Stimulated activated naive B cell treated with anti-CD40 and anti-IgM and Interleukin-4, amounts not matched to agents 10 μg/mL and 1 μg/mL and 100 μg/mL, for 72 hours (primary cell): Measurements from ENCODE around the gene ATP1B2.

Source experiments
- ATAC-seq, 2 donors: fragments of 150-1000 bp; cut with Tn5 transposase; replicated peaks; 2 replicates each; pipeline ENCODE4 v1.10.0; 2021; ENCODE audit warnings: moderate library complexity in 1 of 2
- DNase-seq: peaks from one replicate; pipeline ENCODE4 v3.0.0; 2021
- H3K27ac Mint-ChIP-seq: one replicate; pipeline ENCODE4 v1.8.0; 2022; ENCODE audit warnings: mild to moderate bottlenecking, mixed read lengths
- H3K27me3 Mint-ChIP-seq, 2 donors: one replicate each; pipeline ENCODE4 v1.8.0; 2022; ENCODE audit warnings: mixed read lengths in 2 of 2
- H3K36me3 Mint-ChIP-seq, 2 donors: one replicate each; pipeline ENCODE4 v1.8.0; 2022; ENCODE audit warnings: mixed read lengths in 2 of 2, mild to moderate bottlenecking in 1 of 2
- H3K4me1 Mint-ChIP-seq, 2 donors: one replicate each; pipeline ENCODE4 v1.8.0; 2022; ENCODE audit warnings: mixed read lengths in 2 of 2, mild to moderate bottlenecking in 1 of 2
- H3K4me3 Mint-ChIP-seq, 2 donors: one replicate each; pipeline ENCODE4 v1.8.0; 2022; ENCODE audit warnings: mild to moderate bottlenecking in 2 of 2, mixed read lengths in 2 of 2, moderate library complexity in 1 of 2
- H3K9me3 Mint-ChIP-seq, 2 donors: one replicate each; pipeline ENCODE4 v1.8.0; 2022; ENCODE audit warnings: mixed read lengths in 2 of 2, mild to moderate bottlenecking in 1 of 2

ATP1B2 gene

GRCh38 chr17:7685533-7686221 lies 35.0 kb downstream of the ATP1B2 start:
- Mint-ChIP-seq H3K4me3 (peak overlapping the region; percentile 88 to 91), H3K4me1 (peaks cover 23 to 46% of the 10 kb centered on the region in 2 donors), H3K27me3 (no peaks in the 10 kb centered on the region), H3K9me3 (no peaks in the 10 kb centered on the region), H3K27ac (peak overlapping the region; percentile 99), H3K36me3 (peaks cover 14 to 32% of the 10 kb centered on the region in 2 donors)
- ATAC-seq: peak; percentile 70 to 74
- DNase-seq: peak; percentile 87

- Mint-ChIP-seq H3K4me1 (peaks cover 25 to 46% of the 10 kb centered on the region in 2 donors), H3K4me3 (peak overlapping the region; percentile 88 to 91), H3K27ac (peak overlapping the region; percentile 99), H3K36me3 (peaks cover 14 to 38% of the 10 kb centered on the region in 2 donors), H3K27me3 (no peaks in the 10 kb centered on the region), H3K9me3 (no peaks in the 10 kb centered on the region)
- ATAC-seq (peak; percentile 48 to 61), DNase-seq (peak; percentile 82)
These were observed 35.7 kb downstream of the ATP1B2 start for GRCh38 chr17:7686222-7687071.

GRCh38 chr17:7687072-7687907 lies 36.6 kb downstream of the ATP1B2 start, which contains the start of gene TP53:
Gene TP53 (minus strand): TSS chr17:7687490. CDS start chr17:7676594, 10,896 bp downstream.
- Mint-ChIP-seq H3K4me1 (peaks cover 25 to 44% of the 10 kb centered on the region in 2 donors), H3K36me3 (peaks cover 18 to 44% of the 10 kb centered on the region in 2 donors), H3K27ac (peak within 1 kb of the TSS; percentile 99), H3K9me3 (no peaks in the 10 kb centered on the region), H3K27me3 (no peaks in the 10 kb centered on the region), H3K4me3 (peak within 1 kb of the TSS; percentile 88 to 91)
- ATAC-seq (peak; percentile 53 to 58), DNase-seq (peak; percentile 89)

- peaks cover 24 to 41% of the 10 kb centered on the region in 2 donors for H3K4me1 Mint-ChIP-seq
- H3K27ac Mint-ChIP-seq: peak within 1 kb of the TSS; percentile 99
- no peaks in the 10 kb centered on the region for H3K27me3 Mint-ChIP-seq
- peak; percentile 83 to 84 for ATAC-seq
- H3K36me3 Mint-ChIP-seq: peaks cover 25 to 51% of the 10 kb centered on the region in 2 donors
- no peaks in the 10 kb centered on the region for H3K9me3 Mint-ChIP-seq
- peak within 1 kb of the TSS; percentile 88 to 91 for H3K4me3 Mint-ChIP-seq
- DNase-seq: peak; percentile 95
These were observed 37.4 kb downstream of the ATP1B2 start, which contains the start of gene WRAP53 for GRCh38 chr17:7687908-7688807. Gene WRAP53 (plus strand): TSS chr17:7688477. CDS start chr17:7688649, 172 bp downstream.

GRCh38 chr17:7688808-7689316 lies 38.1 kb downstream of the ATP1B2 start:
- Mint-ChIP-seq H3K4me3 (peak overlapping the region; percentile 88 to 91), H3K27ac (peak overlapping the region; percentile 99), H3K36me3 (peaks cover 28 to 51% of the 10 kb centered on the region in 2 donors), H3K27me3 (no peaks in the 10 kb centered on the region), H3K9me3 (no peaks in the 10 kb centered on the region), H3K4me1 (peaks cover 23 to 37% of the 10 kb centered on the region in 2 donors)
- no peak for ATAC-seq
- DNase-seq: no peak

GRCh38 chr17:7695586-7695985 lies 44.9 kb downstream of the ATP1B2 start:
- H3K27ac Mint-ChIP-seq: no peak overlapping the region
- H3K4me3 Mint-ChIP-seq: no peak overlapping the region
- no peaks in the 10 kb centered on the region for H3K9me3 Mint-ChIP-seq
- DNase-seq (no peak), ATAC-seq (no peak)
- H3K27me3 Mint-ChIP-seq: no peaks in the 10 kb centered on the region
- peaks cover 40 to 62% of the 10 kb centered on the region in 2 donors for H3K36me3 Mint-ChIP-seq
- peaks cover 0 to 2% of the 10 kb centered on the region in 2 donors for H3K4me1 Mint-ChIP-seq

- Mint-ChIP-seq H3K27me3 (peaks cover 11 to 12% of the 10 kb centered on the region in 2 donors), H3K9me3 (no peaks in the 10 kb centered on the region), H3K4me3 (no peak overlapping the region), H3K36me3 (peaks cover 52 to 69% of the 10 kb centered on the region in 2 donors), H3K27ac (no peak overlapping the region), H3K4me1 (no peaks in the 10 kb centered on the region)
- no peak for ATAC-seq
- DNase-seq: no peak
These were observed 47.3 kb downstream of the ATP1B2 start for GRCh38 chr17:7697828-7698588.

GRCh38 chr17:7700510-7700909 lies 49.8 kb downstream of the ATP1B2 start:
- H3K36me3 Mint-ChIP-seq: peaks cover 54 to 72% of the 10 kb centered on the region in 2 donors

GRCh38 chr17:7701681-7702080 lies 51.0 kb downstream of the ATP1B2 start:
- peaks cover 44 to 62% of the 10 kb centered on the region in 2 donors for H3K36me3 Mint-ChIP-seq
- H3K4me1 Mint-ChIP-seq: peaks cover 18 to 28% of the 10 kb centered on the region in 2 donors
- peaks cover 43 to 44% of the 10 kb centered on the region in 2 donors for H3K27me3 Mint-ChIP-seq
- no peak overlapping the region for H3K27ac Mint-ChIP-seq
- DNase-seq (no peak), ATAC-seq (no peak)
- no peaks in the 10 kb centered on the region for H3K9me3 Mint-ChIP-seq
- no peak overlapping the region for H3K4me3 Mint-ChIP-seq

More at GRCh38 chr17:7700510-7700909, 49.8 kb downstream of the ATP1B2 start:
- Mint-ChIP-seq H3K4me1 (peaks cover 12 to 18% of the 10 kb centered on the region in 2 donors), H3K27ac (no peak overlapping the region), H3K27me3 (peaks cover 32% of the 10 kb centered on the region in 2 donors), H3K4me3 (no peak overlapping the region), H3K9me3 (no peaks in the 10 kb centered on the region)
- ATAC-seq (no peak), DNase-seq (no peak)

- ATAC-seq: no peak
- Mint-ChIP-seq H3K36me3 (peaks cover 38 to 52% of the 10 kb centered on the region in 2 donors), H3K4me3 (no peak overlapping the region), H3K27me3 (peaks cover 52 to 55% of the 10 kb centered on the region in 2 donors), H3K27ac (no peak overlapping the region), H3K9me3 (no peaks in the 10 kb centered on the region), H3K4me1 (peaks cover 18 to 28% of the 10 kb centered on the region in 2 donors)
- DNase-seq: no peak
These were observed 52.0 kb downstream of the ATP1B2 start for GRCh38 chr17:7702776-7703175.

GRCh38 chr17:7703584-7704479 lies 53.1 kb downstream of the ATP1B2 start:
- DNase-seq (no peak), ATAC-seq (peak in 1 of 2 donors; percentile 45)
- H3K36me3 Mint-ChIP-seq: peaks cover 34 to 47% of the 10 kb centered on the region in 2 donors
- peak overlapping the region in 1 of 2 donors; percentile 81 for H3K4me3 Mint-ChIP-seq
- H3K27ac Mint-ChIP-seq: peak overlapping the region; percentile 14
- peaks cover 18 to 28% of the 10 kb centered on the region in 2 donors for H3K4me1 Mint-ChIP-seq
- H3K27me3 Mint-ChIP-seq: peaks cover 61 to 62% of the 10 kb centered on the region in 2 donors
- no peaks in the 10 kb centered on the region for H3K9me3 Mint-ChIP-seq
